Measurements from ENCODE around the gene UBC. TPM values are rescaled to one million over a fixed set of nuclear protein-coding genes. Genes with fewer than 3 reads are reported as not detected.

The UBC gene
- total RNA-seq, 1 donor from 2014 or later: 1,214 TPM

DNA sequence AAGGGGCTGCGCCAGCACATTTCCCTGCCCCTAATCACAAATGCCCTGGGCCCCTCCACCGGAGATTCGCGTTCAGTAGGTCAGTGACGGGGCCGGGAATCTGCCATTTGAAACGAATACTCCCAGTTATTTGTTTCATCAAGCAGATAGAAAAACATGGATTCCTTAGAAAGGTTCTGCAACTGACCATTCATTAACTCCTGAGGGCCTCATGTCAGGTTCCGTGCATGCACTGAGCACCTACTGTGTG, 25.6 kb upstream of the UBC start:
- DNase-seq (ENCODE audit: low read depth) (no peak), FAIRE-seq (peak; percentile 20)
- Mint-ChIP-seq H3K27ac (ENCODE audit: unreplicated experiment) (no peak overlapping the region), H3K9me3 (ENCODE audit: unreplicated experiment) (no peaks in the 10 kb centered on the region), H3K4me3 (ENCODE audit: unreplicated experiment) (no peak overlapping the region), H3K36me3 (ENCODE audit: low read depth, unreplicated experiment) (no peaks in the 10 kb centered on the region), H3K4me1 (ENCODE audit: low read depth, unreplicated experiment) (peaks cover 9% of the 10 kb centered on the region), H3K27me3 (ENCODE audit: low read depth, unreplicated experiment) (no peaks in the 10 kb centered on the region)
- H3K9me3 ChIP-seq (ENCODE audit: insufficient read depth, low read depth, low read length): no peaks in the 10 kb centered on the region
- H3K36me3 ChIP-seq (ENCODE audit: insufficient read depth, low read length): no peaks in the 10 kb centered on the region
- peaks cover 33% of the 10 kb centered on the region for H3K4me1 ChIP-seq (ENCODE audit: insufficient read depth, low read length)
- H3K9ac ChIP-seq (ENCODE audit: low read length): peak overlapping the region; percentile 30
- no peak for TF ChIP-seq EZH2 (IDR thresholded peaks at IDR 0.05; ENCODE audit: insufficient read depth, low read length)
- H2AFZ ChIP-seq (ENCODE audit: low read depth, low read length): no peak overlapping the region
- peak overlapping the region; percentile 79 for H3K4me2 ChIP-seq (ENCODE audit: low read length)
- H3K27ac ChIP-seq (ENCODE audit: low read depth, low read length): peak overlapping the region; percentile 34
- no peaks in the 10 kb centered on the region for H3K27me3 ChIP-seq (ENCODE audit: insufficient read depth, low read length)
- no peaks in the 10 kb centered on the region for H3K79me2 ChIP-seq (ENCODE audit: insufficient read depth, low read length)
- peaks cover 4% of the 10 kb centered on the region for H4K20me1 ChIP-seq (ENCODE audit: insufficient read depth, low read length)
- H3K4me3 ChIP-seq (ENCODE audit: insufficient read depth, low read depth, low read length): peak overlapping the region; percentile 29

- DNase-seq (ENCODE audit: low read depth): peak; percentile 94
- H3K4me3 ChIP-seq (ENCODE audit: insufficient read depth, low read depth, low read length): peak overlapping the region; percentile 45
- peaks cover 33% of the 10 kb centered on the region for H3K4me1 ChIP-seq (ENCODE audit: insufficient read depth, low read length)
- Mint-ChIP-seq H3K27me3 (ENCODE audit: low read depth, unreplicated experiment) (no peaks in the 10 kb centered on the region), H3K4me3 (ENCODE audit: unreplicated experiment) (no peak overlapping the region), H3K4me1 (ENCODE audit: low read depth, unreplicated experiment) (peaks cover 9% of the 10 kb centered on the region), H3K36me3 (ENCODE audit: low read depth, unreplicated experiment) (no peaks in the 10 kb centered on the region), H3K9me3 (ENCODE audit: unreplicated experiment) (no peaks in the 10 kb centered on the region), H3K27ac (ENCODE audit: unreplicated experiment) (no peak overlapping the region)
- H3K27ac ChIP-seq (ENCODE audit: low read depth, low read length): peak overlapping the region; percentile 88
- H3K27me3 ChIP-seq (ENCODE audit: insufficient read depth, low read length): no peaks in the 10 kb centered on the region
- no peaks in the 10 kb centered on the region for H3K9me3 ChIP-seq (ENCODE audit: insufficient read depth, low read depth, low read length)
- TF ChIP-seq EZH2 (IDR thresholded peaks at IDR 0.05; ENCODE audit: insufficient read depth, low read length) (no peak), CTCF (IDR thresholded peaks at IDR 0.05; ENCODE audit: insufficient read depth, low read depth, low read length) (no peak)
- no peaks in the 10 kb centered on the region for H3K36me3 ChIP-seq (ENCODE audit: insufficient read depth, low read length)
- peaks cover 4% of the 10 kb centered on the region for H4K20me1 ChIP-seq (ENCODE audit: insufficient read depth, low read length)
- no peak for FAIRE-seq
- H3K79me2 ChIP-seq (ENCODE audit: insufficient read depth, low read length): no peaks in the 10 kb centered on the region
- H3K9ac ChIP-seq (ENCODE audit: low read length): peak overlapping the region; percentile 69
- no peak overlapping the region for H2AFZ ChIP-seq (ENCODE audit: low read depth, low read length)
- H3K4me2 ChIP-seq (ENCODE audit: low read length): peak overlapping the region; percentile 79
Measured at GRCh38 chr12:124939421-124940142, 25.1 kb upstream of the UBC start.

GRCh38 chr12:124939079-124939420, 24.6 kb upstream of the UBC start:
- H3K27ac Mint-ChIP-seq (ENCODE audit: unreplicated experiment): no peak overlapping the region
- H3K9me3 Mint-ChIP-seq (ENCODE audit: unreplicated experiment): no peaks in the 10 kb centered on the region
- FAIRE-seq (no peak), DNase-seq (ENCODE audit: low read depth) (peak; percentile 79)
- peak overlapping the region; percentile 69 for H3K9ac ChIP-seq (ENCODE audit: low read length)
- H3K4me1 Mint-ChIP-seq (ENCODE audit: low read depth, unreplicated experiment): peaks cover 9% of the 10 kb centered on the region
- peak overlapping the region; percentile 45 for H3K4me3 ChIP-seq (ENCODE audit: insufficient read depth, low read depth, low read length)
- no peaks in the 10 kb centered on the region for H3K27me3 ChIP-seq (ENCODE audit: insufficient read depth, low read length)
- peak overlapping the region; percentile 79 for H3K4me2 ChIP-seq (ENCODE audit: low read length)
- no peak overlapping the region for H2AFZ ChIP-seq (ENCODE audit: low read depth, low read length)
- no peaks in the 10 kb centered on the region for H3K36me3 ChIP-seq (ENCODE audit: insufficient read depth, low read length)
- no peaks in the 10 kb centered on the region for H3K27me3 Mint-ChIP-seq (ENCODE audit: low read depth, unreplicated experiment)
- H3K4me1 ChIP-seq (ENCODE audit: insufficient read depth, low read length): peaks cover 33% of the 10 kb centered on the region
- peak overlapping the region; percentile 88 for H3K27ac ChIP-seq (ENCODE audit: low read depth, low read length)
- H3K79me2 ChIP-seq (ENCODE audit: insufficient read depth, low read length): no peaks in the 10 kb centered on the region
- no peaks in the 10 kb centered on the region for H3K9me3 ChIP-seq (ENCODE audit: insufficient read depth, low read depth, low read length)
- TF ChIP-seq CTCF (IDR thresholded peaks at IDR 0.05; ENCODE audit: insufficient read depth, low read depth, low read length) (peak; percentile 25), EZH2 (IDR thresholded peaks at IDR 0.05; ENCODE audit: insufficient read depth, low read length) (no peak)
- peaks cover 4% of the 10 kb centered on the region for H4K20me1 ChIP-seq (ENCODE audit: insufficient read depth, low read length)
- H3K4me3 Mint-ChIP-seq (ENCODE audit: unreplicated experiment): no peak overlapping the region
- no peaks in the 10 kb centered on the region for H3K36me3 Mint-ChIP-seq (ENCODE audit: low read depth, unreplicated experiment)
